H9 (cell line): ENCODE results near the gene ANKRD36. TPM values are rescaled to one million over a fixed set of nuclear protein-coding genes. Genes with fewer than 3 reads are reported as not detected.
"Not testable (repeated sequence)": the region's sequence is repeated elsewhere in the genome, so short reads cannot be mapped to it uniquely, and the experiment has no call there.

Experiments used
- DNase-seq: peaks from one replicate; pipeline ENCODE4 v3.0.0-alpha.2; 2017
- H2AFZ ChIP-seq: one replicate; pipeline ENCODE4 v1.6.1; 2013; ENCODE audit warnings: mild to moderate bottlenecking, low read length, control low read depth, moderate library complexity
- H2AK5ac ChIP-seq: 2 replicates; pipeline ENCODE4 v1.6.1; 2013; ENCODE audit warnings: low read length, control low read depth, mixed read lengths; ENCODE audit not compliant: insufficient read length
- H2BK120ac ChIP-seq: one replicate; pipeline ENCODE4 v1.6.1; 2013; ENCODE audit warnings: low read depth, mild to moderate bottlenecking, low read length, control low read depth, inconsistent platforms; ENCODE audit not compliant: poor library complexity, severe bottlenecking
- H2BK12ac ChIP-seq: 2 replicates; pipeline ENCODE4 v1.6.1; 2013; ENCODE audit warnings: low read length, control low read depth, mixed read lengths, low read depth; ENCODE audit not compliant: insufficient read length
- H2BK15ac ChIP-seq: 2 replicates; pipeline ENCODE4 v1.6.1; 2013; ENCODE audit warnings: low read depth, low read length, control low read depth
- H2BK20ac ChIP-seq: one replicate; pipeline ENCODE4 v1.6.1; 2013; ENCODE audit warnings: low read depth, mild to moderate bottlenecking, low read length, control low read depth, inconsistent platforms; ENCODE audit not compliant: poor library complexity, severe bottlenecking
- H2BK5ac ChIP-seq: 2 replicates; pipeline ENCODE4 v1.6.1; 2013; ENCODE audit warnings: low read length, control low read depth, mixed read lengths; ENCODE audit not compliant: insufficient read length
- H3K14ac ChIP-seq: 2 replicates; pipeline ENCODE4 v1.6.1; 2013; ENCODE audit warnings: low read length, control low read depth; ENCODE audit not compliant: insufficient read depth
- H3K18ac ChIP-seq: 2 replicates; pipeline ENCODE4 v1.6.1; 2013; ENCODE audit warnings: low read depth, mild to moderate bottlenecking, mixed read lengths, low read length, control low read depth; ENCODE audit not compliant: insufficient read length
- H3K23ac ChIP-seq: 2 replicates; pipeline ENCODE4 v1.6.1; 2013; ENCODE audit warnings: low read length, control low read depth, mixed read lengths, low read depth; ENCODE audit not compliant: insufficient read length
- H3K23me2 ChIP-seq: 2 replicates; pipeline ENCODE4 v1.6.1; 2013; ENCODE audit warnings: low read depth, mild to moderate bottlenecking, mixed read lengths, low read length, control low read depth; ENCODE audit not compliant: insufficient read length, poor library complexity, severe bottlenecking
- H3K27ac ChIP-seq: 2 replicates; pipeline ENCODE4 v1.5.1; 2013; ENCODE audit warnings: low read length, control low read depth, mixed read lengths, low read depth; ENCODE audit not compliant: insufficient read length
- H3K27me3 ChIP-seq: 2 replicates; pipeline ENCODE4 v1.6.1; 2013; ENCODE audit warnings: low read length, control low read depth, inconsistent platforms; ENCODE audit not compliant: insufficient read depth
- H3K4ac ChIP-seq: 2 replicates; pipeline ENCODE4 v1.6.1; 2013; ENCODE audit warnings: low read depth, mild to moderate bottlenecking, control low read depth, inconsistent platforms, low read length, moderate library complexity
- H3K4me1 ChIP-seq: 2 replicates; pipeline ENCODE4 v1.6.1; 2013; ENCODE audit warnings: low read length, control low read depth, inconsistent platforms; ENCODE audit not compliant: insufficient read depth
- H3K4me2 ChIP-seq: 2 replicates; pipeline ENCODE4 v1.6.1; 2013; ENCODE audit warnings: low read length, control low read depth, mixed read lengths; ENCODE audit not compliant: insufficient read length, insufficient read depth
- H3K56ac ChIP-seq: 2 replicates; pipeline ENCODE4 v1.6.1; 2013; ENCODE audit warnings: low read depth, mild to moderate bottlenecking, mixed read lengths, low read length, control low read depth; ENCODE audit not compliant: insufficient read length
- H3K79me1 ChIP-seq: 2 replicates; pipeline ENCODE4 v1.6.1; 2013; ENCODE audit warnings: low read depth, mild to moderate bottlenecking, moderate library complexity, low read length, control low read depth, inconsistent platforms; ENCODE audit not compliant: insufficient read depth, poor library complexity, severe bottlenecking
- H3K79me2 ChIP-seq: 2 replicates; pipeline ENCODE4 v1.6.1; 2013; ENCODE audit warnings: low read length, control low read depth, inconsistent platforms; ENCODE audit not compliant: insufficient read depth
- H3K9ac ChIP-seq: 2 replicates; pipeline ENCODE4 v1.6.1; 2013; ENCODE audit warnings: low read length, control low read depth, mixed read lengths; ENCODE audit not compliant: insufficient read length; ENCODE audit errors: extremely low read depth
- H3K9me3 ChIP-seq: one replicate; pipeline ENCODE4 v1.6.1; 2013; ENCODE audit warnings: low read depth, low read length, inconsistent platforms; ENCODE audit not compliant: control insufficient read depth
- H3T11ph ChIP-seq: one replicate; pipeline ENCODE4 v1.6.1; 2013; ENCODE audit warnings: mild to moderate bottlenecking, low read length, control low read depth, inconsistent platforms
- H4K20me1 ChIP-seq: one replicate; pipeline ENCODE4 v1.6.1; 2013; ENCODE audit not compliant: control insufficient read depth, insufficient read length, insufficient read depth
- H4K5ac ChIP-seq: 2 replicates; pipeline ENCODE4 v1.6.1; 2013; ENCODE audit warnings: low read depth, mild to moderate bottlenecking, mixed read lengths, low read length, control low read depth; ENCODE audit not compliant: insufficient read length
- H4K8ac ChIP-seq: replicated peaks from 2 replicates; pipeline ENCODE4 v1.6.1; 2013; ENCODE audit warnings: low read length, control low read depth, mixed read lengths, low read depth; ENCODE audit not compliant: insufficient read length
- H4K91ac ChIP-seq: 2 replicates; pipeline ENCODE4 v1.6.1; 2013; ENCODE audit warnings: low read depth, mild to moderate bottlenecking, moderate library complexity, mixed read lengths, low read length, control low read depth; ENCODE audit not compliant: insufficient read length
- H3K27ac Mint-ChIP-seq, 3 experiments: 2 replicates in 2 of 3; 3 replicates in 1 of 3; pipeline ENCODE4 v1.8.0; 2020 to 2021; ENCODE audit warnings: mixed read lengths in 3 of 3, mild to moderate bottlenecking in 1 of 3, moderate library complexity in 1 of 3
- H3K27me3 Mint-ChIP-seq: 2 replicates; pipeline ENCODE4 v1.8.0; 2021; ENCODE audit warnings: low read depth, mild to moderate bottlenecking, moderate library complexity, mixed read lengths
- H3K36me3 Mint-ChIP-seq, 3 experiments: 2 replicates in 2 of 3; 3 replicates in 1 of 3; pipeline ENCODE4 v1.8.0; 2020 to 2021; ENCODE audit warnings: low read depth in 3 of 3, mixed read lengths in 3 of 3; ENCODE audit not compliant: insufficient read depth in 1 of 3
- H3K4me1 Mint-ChIP-seq, 2 experiments: 2 replicates each; pipeline ENCODE4 v1.8.0; 2020; ENCODE audit warnings: mixed read lengths in 2 of 2
- H3K4me3 Mint-ChIP-seq, 2 experiments: 2 replicates in 1 of 2; 3 replicates in 1 of 2; pipeline ENCODE4 v1.8.0; 2020 to 2021; ENCODE audit warnings: mild to moderate bottlenecking in 2 of 2, mixed read lengths in 2 of 2, moderate library complexity in 1 of 2
- H3K9me3 Mint-ChIP-seq, 2 experiments: 2 replicates in 1 of 2; 3 replicates in 1 of 2; pipeline ENCODE4 v1.8.0; 2020; ENCODE audit warnings: mild to moderate bottlenecking in 2 of 2, mixed read lengths in 2 of 2, moderate library complexity in 1 of 2
- WGBS: extraction: QIAGEN DNeasy Blood & Tissue Kit; methylation state at CpG from one replicate; pipeline ENCODE4 v1.1.7; 2013; ENCODE audit warnings: missing lambda C conversion rate, low lambda C conversion rate, mixed read lengths; ENCODE audit not compliant: insufficient read length; ENCODE audit errors: extremely low coverage; 5-methylcytosine and 5-hydroxymethylcytosine counted together
- total RNA-seq: library from RNA; stranded (reverse); gene quantifications from 2 replicates; pipeline ENCODE4 v1.2.1, GENCODE V29; 2021
- TF ChIP-seq, protein P1 (sequence below): fragments of 200-600 bp; sonication (generic); conservative IDR thresholded peaks from 3 replicates; pipeline ENCODE4 v1.8.0; 2021; ENCODE audit warnings: antibody characterized with exemption, mild to moderate bottlenecking

ANKRD36 gene
- total RNA-seq, 1 experiment from 2014 or later = 9.8 TPM

DNA sequence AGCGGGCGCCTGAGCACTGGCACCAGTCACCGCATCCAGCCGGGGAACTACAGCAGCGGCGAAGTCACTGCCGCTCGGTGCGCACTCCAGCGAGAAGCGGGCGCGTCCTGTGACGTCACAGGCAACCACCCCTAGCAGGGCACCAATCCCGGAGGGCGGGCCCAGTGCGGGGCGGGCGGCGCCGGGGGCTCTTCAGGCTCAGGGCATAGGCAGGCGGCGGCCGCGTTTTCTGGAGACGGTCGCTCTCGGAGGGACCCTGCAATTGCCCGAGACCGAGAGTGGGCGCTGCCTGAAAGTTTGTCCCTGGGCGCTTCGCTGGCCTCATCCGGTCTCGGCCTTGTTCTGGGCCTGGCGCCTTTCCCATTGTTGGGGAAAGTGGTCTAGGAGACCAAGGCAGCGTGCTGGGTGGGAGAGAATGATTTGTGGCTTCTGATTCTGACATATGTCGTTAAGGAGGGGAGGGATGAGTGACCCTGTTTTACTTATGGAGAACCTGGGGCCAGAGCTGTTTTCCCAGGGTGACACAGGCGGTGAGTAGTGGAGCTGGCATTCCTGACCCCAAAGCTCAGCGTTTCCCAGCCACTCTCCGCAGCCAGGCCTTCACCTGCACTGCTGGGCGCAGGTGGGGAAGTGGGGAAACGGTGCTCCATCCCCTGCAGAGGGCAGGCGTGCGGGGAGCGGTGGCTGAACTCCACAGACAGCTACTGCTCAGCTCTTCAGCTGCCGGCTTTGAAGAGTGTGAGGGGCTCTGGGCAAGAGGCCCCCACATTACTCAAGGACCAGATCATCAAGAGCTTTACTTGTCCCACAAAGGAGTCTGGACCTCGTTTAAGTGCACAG is 18.0 kb upstream of the ANKRD36 start, which contains the start of gene FAHD2B:
Gene FAHD2B, minus strand, starts transcription at position 111 of the 840 bp plus-strand sequence. CDS start 3,176 bp downstream, outside the sequence.
- H3K9ac ChIP-seq, H4K20me1 ChIP-seq, H2BK12ac ChIP-seq, H3K4ac ChIP-seq, H4K5ac ChIP-seq, H3K79me2 ChIP-seq, H3T11ph ChIP-seq, H2BK5ac ChIP-seq, H3K18ac ChIP-seq, H3K79me1 ChIP-seq, H2BK120ac ChIP-seq, H3K14ac ChIP-seq, H3K23ac ChIP-seq, H3K4me1 ChIP-seq, H3K9me3 ChIP-seq, H3K23me2 ChIP-seq, H4K91ac ChIP-seq, H3K36me3 Mint-ChIP-seq, H2BK20ac ChIP-seq, H3K27me3 Mint-ChIP-seq, H3K27ac ChIP-seq, H3K9me3 Mint-ChIP-seq, H3K4me1 Mint-ChIP-seq, H4K8ac ChIP-seq, H2AFZ ChIP-seq, H3K56ac ChIP-seq, H2AK5ac ChIP-seq, H3K27me3 ChIP-seq, H2BK15ac ChIP-seq: not testable (repeated sequence)
- WGBS = no CpG with 5 or more reads among the region's 48 CpGs
- Mint-ChIP-seq H3K27ac (peak within 1 kb of the TSS in 1 of 3 experiments; percentile 49; a peak in 2 of 7 replicates), H3K4me3 (peak within 1 kb of the TSS; percentile 70 to 83)
- H3K4me2 ChIP-seq = peak within 1 kb of the TSS; percentile 58
- TF ChIP-seq, protein P1, sequence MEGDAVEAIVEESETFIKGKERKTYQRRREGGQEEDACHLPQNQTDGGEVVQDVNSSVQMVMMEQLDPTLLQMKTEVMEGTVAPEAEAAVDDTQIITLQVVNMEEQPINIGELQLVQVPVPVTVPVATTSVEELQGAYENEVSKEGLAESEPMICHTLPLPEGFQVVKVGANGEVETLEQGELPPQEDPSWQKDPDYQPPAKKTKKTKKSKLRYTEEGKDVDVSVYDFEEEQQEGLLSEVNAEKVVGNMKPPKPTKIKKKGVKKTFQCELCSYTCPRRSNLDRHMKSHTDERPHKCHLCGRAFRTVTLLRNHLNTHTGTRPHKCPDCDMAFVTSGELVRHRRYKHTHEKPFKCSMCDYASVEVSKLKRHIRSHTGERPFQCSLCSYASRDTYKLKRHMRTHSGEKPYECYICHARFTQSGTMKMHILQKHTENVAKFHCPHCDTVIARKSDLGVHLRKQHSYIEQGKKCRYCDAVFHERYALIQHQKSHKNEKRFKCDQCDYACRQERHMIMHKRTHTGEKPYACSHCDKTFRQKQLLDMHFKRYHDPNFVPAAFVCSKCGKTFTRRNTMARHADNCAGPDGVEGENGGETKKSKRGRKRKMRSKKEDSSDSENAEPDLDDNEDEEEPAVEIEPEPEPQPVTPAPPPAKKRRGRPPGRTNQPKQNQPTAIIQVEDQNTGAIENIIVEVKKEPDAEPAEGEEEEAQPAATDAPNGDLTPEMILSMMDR = 0 out of 3 replicates have a peak, but pooled peaks have one; percentile 17
- DNase-seq = peak; percentile 81
